HG02623 (cell line): ENCODE results near the gene STRADB.
"Not testable (repeated sequence)": the region's sequence is repeated elsewhere in the genome, so short reads cannot be mapped to it uniquely, and the experiment has no call there.

Source experiments
- ATAC-seq: cut with Tn5 transposase; IDR thresholded peaks from one replicate; pipeline ENCODE4 v1.9.1; 2021; ENCODE audit warnings: moderate library complexity; ENCODE audit not compliant: unreplicated experiment

Gene STRADB

DNA sequence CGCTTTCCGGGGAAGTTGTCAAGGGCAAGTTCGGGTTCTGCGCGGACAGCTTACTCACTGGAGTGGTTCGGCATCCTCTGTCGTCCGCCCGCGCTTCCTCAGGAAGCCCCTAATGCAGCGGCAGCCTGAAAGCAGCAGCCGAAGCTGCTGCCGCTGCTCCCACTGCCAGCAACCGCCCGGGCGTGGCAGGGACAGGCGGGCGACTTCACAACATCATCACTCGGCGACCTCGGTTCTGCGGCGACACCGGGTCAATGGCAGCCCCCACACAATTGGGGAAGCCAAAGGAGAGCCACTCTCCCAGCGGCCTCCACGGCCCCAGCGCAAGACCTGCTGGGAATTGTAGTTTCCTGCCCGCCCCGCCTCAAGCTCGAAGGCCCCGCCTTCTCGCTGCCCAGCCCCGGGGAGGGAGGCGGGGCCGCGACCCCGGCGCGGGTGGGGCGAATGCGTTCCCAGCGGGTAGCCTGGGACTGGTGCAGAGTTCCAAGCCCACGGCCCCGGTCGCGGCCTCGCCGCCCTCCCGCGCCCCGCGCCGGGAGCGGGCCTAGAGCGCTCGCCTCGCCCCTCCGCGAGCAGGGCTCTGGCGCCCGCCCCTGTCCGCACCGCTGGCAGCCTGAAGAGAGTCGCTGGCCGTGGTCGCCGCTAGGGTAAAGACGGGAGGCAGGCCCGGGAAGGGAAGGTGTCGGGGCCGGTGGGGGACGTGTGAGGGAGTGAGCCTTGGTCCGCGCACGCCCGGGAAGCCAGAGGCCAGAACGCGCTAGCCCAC, at the start of gene STRADB, which contains the start of gene TRAK2:
TSS of gene STRADB (plus strand) at position 449 of the 766 bp plus-strand sequence. CDS start 3,101 bp downstream, outside the sequence.
TSS of gene TRAK2 (minus strand) at position 167 of the 766 bp plus-strand sequence. CDS start 30,951 bp downstream, outside the sequence.
- peak; percentile 97 for ATAC-seq

DNA sequence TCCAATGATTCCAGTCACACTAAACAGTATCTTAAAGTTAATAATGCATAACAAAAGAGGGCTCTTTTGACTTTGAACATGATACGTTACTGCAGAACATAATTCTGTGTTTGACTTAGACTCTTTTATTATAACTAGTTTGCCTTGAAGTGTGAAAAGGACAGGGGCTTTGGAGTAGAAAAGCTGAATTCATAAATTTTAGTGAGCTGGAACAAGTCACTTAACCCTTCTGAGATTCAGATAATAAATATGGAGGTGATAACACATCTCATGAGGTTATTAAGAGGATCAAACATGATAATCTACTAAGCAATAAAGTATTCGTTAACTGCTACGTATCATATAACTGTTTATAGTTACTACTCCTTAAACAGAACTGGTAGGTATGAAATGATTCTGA, 49.7 kb upstream of the STRADB start:
- ATAC-seq: no peak

DNA sequence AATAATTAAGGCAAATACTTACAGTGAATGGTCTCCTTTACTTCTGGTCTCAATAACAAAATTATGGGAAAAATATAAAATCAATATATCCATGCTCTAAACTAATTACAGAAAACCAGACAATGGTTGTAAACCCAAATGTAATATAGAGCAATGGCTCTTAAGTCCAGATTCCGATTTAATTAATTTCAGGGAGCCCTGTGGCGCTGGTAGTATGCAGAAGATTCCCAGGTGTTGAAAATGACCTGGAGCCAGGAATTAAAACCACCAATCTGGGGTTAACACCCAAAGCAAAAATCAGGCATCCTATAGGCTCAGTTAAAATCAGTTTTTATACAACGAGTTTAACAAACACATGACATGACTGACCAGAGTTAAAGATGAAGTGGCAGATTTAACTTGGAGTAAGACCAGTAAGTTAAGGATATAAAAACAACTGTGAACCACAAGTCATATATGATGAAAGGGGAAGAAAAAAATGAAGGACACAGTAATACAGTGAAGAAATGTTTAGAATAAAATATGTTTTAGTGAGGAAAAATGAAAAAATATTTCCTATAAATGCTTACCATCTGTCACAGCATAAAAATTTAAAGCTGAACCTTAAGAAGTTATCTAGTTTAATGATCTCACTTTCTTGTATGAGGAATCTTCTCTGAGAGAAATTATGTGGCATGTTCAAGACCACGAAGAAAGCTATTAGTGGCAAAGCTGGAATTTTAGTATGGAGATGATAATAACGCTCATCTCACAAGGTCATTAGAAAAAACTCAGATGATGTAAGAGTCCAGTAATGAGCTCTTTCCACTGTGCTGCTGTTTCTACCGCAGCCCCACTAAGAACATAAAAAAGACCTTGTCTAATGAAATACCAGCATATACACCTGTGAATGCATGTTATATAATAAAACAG, 48.6 kb upstream of the STRADB start:
- ATAC-seq: no peak

DNA sequence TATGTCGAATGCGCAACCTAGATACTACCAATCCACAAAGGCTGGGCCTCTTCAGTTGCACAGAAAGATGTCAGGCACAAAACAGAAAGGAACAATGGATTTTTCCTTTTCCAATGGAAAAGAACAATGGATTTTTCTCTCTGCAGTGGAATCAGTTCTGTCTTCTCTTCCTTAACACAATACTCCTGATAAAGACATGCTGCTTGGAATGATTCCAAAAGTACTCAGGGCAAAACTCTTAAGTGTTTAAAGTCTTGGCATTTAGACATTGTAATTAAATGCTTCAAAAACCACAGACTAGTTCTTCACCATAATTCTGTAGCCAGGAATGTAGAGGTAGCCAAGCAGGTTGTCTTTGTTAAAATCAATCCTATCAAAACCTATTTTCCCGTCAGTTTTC, 47.7 kb upstream of the STRADB start:
- ATAC-seq: no peak

- no peak for ATAC-seq
Measured at GRCh38 chr2:201404699-201405280, 46.8 kb upstream of the STRADB start.

GRCh38 chr2:201406077-201406662, 45.4 kb upstream of the STRADB start:
- no peak for ATAC-seq

DNA sequence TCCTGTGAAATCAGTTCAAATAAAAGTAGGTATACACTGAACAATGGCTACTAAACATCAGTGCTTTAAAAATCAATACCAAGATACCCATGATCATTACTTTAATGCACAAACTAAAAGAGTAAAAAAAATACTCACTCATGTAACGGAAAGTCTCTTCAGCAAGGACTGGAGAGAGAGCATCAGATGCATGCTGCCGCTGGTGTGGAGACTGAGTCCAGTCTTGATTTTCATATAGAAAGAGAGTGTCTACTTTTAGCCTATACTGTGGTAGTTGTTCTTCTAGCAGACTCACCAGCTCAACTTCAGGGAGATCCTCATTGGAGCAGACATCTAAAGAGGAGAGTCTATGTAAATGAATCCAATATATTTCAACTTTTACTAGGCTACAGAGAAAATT, 44.3 kb upstream of the STRADB start:
- no peak for ATAC-seq

DNA sequence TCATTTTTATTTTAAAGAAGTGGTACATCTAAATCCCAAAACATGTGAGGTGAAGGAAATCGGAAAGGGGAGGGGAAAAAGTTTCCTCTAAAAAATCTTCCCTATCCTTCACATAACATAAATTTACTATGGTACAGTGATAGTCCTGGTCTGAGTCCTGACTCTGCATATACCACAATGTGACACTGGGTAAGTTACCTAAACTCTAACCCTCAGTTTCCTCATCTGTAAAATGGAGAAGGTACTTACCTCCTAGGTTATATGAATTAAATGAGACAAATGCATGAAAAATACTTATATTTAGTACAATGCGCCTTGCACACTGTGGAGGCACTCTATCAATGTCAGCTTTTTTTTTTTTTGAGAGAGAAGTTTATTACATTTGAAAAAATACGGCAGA, 42.6 kb upstream of the STRADB start:
- ATAC-seq: no peak

- no peak for ATAC-seq
Measured at GRCh38 chr2:201411421-201411820, 40.1 kb upstream of the STRADB start.

DNA sequence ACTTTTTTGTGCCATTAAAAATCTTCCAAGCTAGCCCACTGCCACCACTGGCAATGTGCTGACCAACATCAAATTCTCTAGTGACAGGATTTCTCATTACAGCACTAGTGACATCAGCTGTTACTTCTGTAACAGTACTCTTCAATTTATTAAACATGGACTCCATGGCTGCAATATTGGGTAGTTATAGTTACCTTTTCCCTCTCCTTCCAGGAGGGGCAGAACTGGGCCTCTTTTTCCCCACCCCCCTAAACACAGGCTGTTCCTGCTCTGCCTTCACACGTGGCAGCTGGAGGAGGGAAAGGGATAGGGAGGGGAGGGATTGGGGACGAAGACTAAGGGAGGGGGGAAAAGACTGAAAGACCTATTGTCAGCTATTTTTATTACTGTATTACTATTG, 38.4 kb upstream of the STRADB start:
- ATAC-seq: no peak

- no peak for ATAC-seq
Measured at GRCh38 chr2:201413552-201413951, 38.0 kb upstream of the STRADB start.

DNA sequence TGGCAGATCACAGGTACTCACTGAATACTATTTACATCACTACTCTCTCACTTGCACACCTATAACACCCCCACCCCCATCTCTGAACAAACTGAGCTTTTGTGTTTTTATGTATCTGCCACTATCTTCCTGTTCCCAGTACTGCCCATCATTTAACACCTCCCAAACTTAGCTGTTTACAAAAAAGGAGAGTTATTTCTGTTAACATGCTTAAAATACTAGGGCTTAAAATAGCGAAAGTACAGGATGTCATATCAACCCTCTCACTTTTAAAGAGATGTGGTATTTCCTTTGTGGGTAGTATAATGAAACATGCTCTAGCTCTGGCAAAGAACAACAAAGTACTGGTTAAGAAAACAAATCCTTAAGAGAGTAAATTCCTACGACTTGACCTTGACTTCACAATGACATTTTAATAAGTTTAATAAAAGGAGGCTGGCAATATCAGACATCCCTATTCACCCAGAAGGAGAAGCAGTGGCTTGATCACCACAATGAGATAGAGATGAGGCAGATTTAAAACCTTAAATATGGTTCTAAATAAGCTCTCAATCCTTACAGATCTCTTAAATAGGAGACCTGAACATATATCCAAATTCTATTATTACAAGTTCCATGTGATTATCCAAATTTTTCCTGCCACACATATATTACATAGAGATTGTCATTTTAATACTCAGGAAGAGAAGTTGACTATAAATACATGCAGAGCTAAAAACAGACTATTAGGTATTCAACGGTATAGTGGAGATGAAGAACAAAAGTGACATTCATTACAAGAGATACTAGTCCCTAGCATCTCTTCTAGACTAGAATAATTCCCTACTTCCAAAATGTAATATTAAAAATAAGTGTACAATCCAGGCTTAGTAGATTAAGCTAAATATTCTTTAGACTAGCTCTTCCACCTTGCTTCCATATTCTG, 37.2 kb upstream of the STRADB start:
- ATAC-seq: peak; percentile 70

GRCh38 chr2:201415149-201415548, 36.4 kb upstream of the STRADB start:
- ATAC-seq: no peak

DNA sequence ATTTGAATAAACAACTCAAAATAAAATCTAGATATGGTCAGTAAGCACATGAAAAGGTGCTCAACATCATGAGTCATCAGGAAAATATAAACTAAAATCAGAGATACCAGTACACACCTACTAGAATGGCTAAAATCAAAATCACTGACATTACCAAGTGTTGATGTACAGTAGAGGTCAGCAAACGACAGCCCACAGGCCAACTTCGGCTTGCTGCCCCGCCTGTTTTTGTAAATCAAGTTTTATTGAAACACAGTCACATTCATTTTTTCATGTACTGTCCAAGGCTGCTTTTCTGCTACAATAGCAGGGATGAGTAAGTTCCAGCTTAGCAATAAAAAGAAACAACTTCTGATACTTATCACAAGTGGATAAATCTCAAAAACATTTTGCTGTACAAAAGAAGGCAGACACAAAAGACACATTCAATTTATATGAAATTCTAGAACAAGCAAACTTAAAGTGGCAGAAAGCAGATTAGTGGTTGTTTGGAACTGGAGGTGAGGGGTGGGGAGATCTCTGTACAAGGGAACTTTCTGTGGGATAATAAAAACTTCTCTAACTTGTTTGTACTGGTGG, 32.4 kb upstream of the STRADB start:
- ATAC-seq: no peak

- no peak for ATAC-seq
Measured at GRCh38 chr2:201419986-201420385, 31.6 kb upstream of the STRADB start.

DNA sequence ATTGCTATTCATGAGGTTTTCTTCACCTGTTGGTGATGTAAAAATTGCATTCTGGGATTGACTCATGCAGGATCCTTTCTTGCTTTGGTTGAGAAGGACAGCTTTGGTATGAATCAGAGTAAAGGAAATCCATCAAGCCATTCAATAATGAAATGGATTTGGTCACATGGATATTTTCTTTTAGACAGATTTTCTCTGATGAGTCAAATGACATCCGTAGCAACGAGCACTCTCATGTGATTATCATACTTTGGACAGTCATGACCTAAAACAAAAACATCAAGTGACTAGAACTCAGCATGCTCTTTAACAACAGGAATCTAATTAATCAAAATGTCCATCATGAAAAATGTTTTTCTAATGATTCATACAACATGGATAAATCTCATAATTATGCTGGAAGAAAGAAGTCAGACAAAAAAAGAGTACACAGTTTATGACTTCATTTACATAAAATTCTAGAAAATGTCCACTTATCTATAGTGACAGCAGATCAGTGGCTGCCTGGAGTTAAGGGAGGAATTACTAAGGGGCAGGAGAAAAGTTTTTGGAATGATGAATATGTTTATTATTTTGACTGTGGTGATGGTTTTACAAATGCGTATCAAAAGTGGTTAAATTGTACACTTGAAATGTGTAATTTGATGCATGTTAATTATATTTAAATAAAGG, 31.0 kb upstream of the STRADB start:
- no peak for ATAC-seq

GRCh38 chr2:201425952-201426351, 25.6 kb upstream of the STRADB start:
- ATAC-seq: no peak

GRCh38 chr2:201428366-201428765, 23.2 kb upstream of the STRADB start:
- ATAC-seq: not testable (repeated sequence)

- ATAC-seq: not testable (repeated sequence)
Measured at GRCh38 chr2:201429835-201430234, 21.7 kb upstream of the STRADB start.
